Measurements from ENCODE around the gene FAM114A2. TPM values are rescaled to one million over a fixed set of nuclear protein-coding genes. Genes with fewer than 3 reads are reported as not detected.

Gene FAM114A2
- total RNA-seq, 1 experiment from 2014 or later, result 12.8 TPM

- DNase-seq, result no peak
- H2BK120ac ChIP-seq (ENCODE audit: low read depth, low read length, poor library complexity, severe bottlenecking), result no peak overlapping the region
- no peak for TF ChIP-seq CTCF (conservative IDR thresholded peaks at IDR 0.05)
- H3K14ac ChIP-seq (ENCODE audit: insufficient read depth, low read length), result no peak overlapping the region
- H3K4me2 ChIP-seq (ENCODE audit: insufficient read depth, insufficient read length, low read length), result no peak overlapping the region
- H2BK15ac ChIP-seq (ENCODE audit: low read depth, low read length), result no peak overlapping the region
- H3K9ac ChIP-seq (ENCODE audit: extremely low read depth, insufficient read length, low read length), result no peak overlapping the region
- no peaks in the 10 kb centered on the region for H3K9me3 ChIP-seq (ENCODE audit: control insufficient read depth, low read depth, low read length)
- H3K23ac ChIP-seq (ENCODE audit: insufficient read length, low read depth, low read length), result no peak overlapping the region
- no peaks in the 10 kb centered on the region for H3K23me2 ChIP-seq (ENCODE audit: insufficient read length, low read depth, low read length, poor library complexity, severe bottlenecking)
- no peak overlapping the region for H2AK5ac ChIP-seq (ENCODE audit: insufficient read length, low read length)
- Mint-ChIP-seq H3K4me3 (no peak overlapping the region), H3K4me1 (peaks cover 45 to 51% of the 10 kb centered on the region in 2 experiments), H3K27me3 (ENCODE audit: low read depth) (peaks cover 54% of the 10 kb centered on the region), H3K36me3 (ENCODE audit: insufficient read depth in 1 of 3, low read depth in 3 of 3) (no peaks in the 10 kb centered on the region), H3K27ac (no peak overlapping the region), H3K9me3 (no peaks in the 10 kb centered on the region)
- no peak overlapping the region for H3K4ac ChIP-seq (ENCODE audit: low read depth, low read length)
- no peak overlapping the region for H3K56ac ChIP-seq (ENCODE audit: insufficient read length, low read depth, low read length)
- no peak overlapping the region for H3T11ph ChIP-seq (ENCODE audit: low read length)
- no peaks in the 10 kb centered on the region; the same call in 1 of the 2 replicates for H3K4me1 ChIP-seq (ENCODE audit: insufficient read depth, low read length)
- no peak overlapping the region for H2AFZ ChIP-seq (ENCODE audit: low read length)
- H3K27me3 ChIP-seq (ENCODE audit: insufficient read depth, low read length), result no peaks in the 10 kb centered on the region
- no peak overlapping the region for H3K18ac ChIP-seq (ENCODE audit: insufficient read length, low read depth, low read length)
- H2BK5ac ChIP-seq (ENCODE audit: insufficient read length, low read length), result no peak overlapping the region
- H4K5ac ChIP-seq (ENCODE audit: insufficient read length, low read depth, low read length), result no peak overlapping the region
- H4K20me1 ChIP-seq (ENCODE audit: control insufficient read depth, insufficient read depth, insufficient read length), result no peaks in the 10 kb centered on the region
- no peak overlapping the region for H2BK20ac ChIP-seq (ENCODE audit: low read depth, low read length, poor library complexity, severe bottlenecking)
- no peak overlapping the region for H2BK12ac ChIP-seq (ENCODE audit: insufficient read length, low read depth, low read length)
- no peak overlapping the region for H3K27ac ChIP-seq (ENCODE audit: insufficient read length, low read depth, low read length)
- no peak overlapping the region for H4K8ac ChIP-seq (replicated peaks; ENCODE audit: insufficient read length, low read depth, low read length)
- no CpG with 5 or more reads among the region's 5 CpGs for WGBS (ENCODE audit: extremely low coverage, insufficient read length, low lambda C conversion rate)
- H3K79me1 ChIP-seq (ENCODE audit: insufficient read depth, low read depth, low read length, poor library complexity, severe bottlenecking), result no peaks in the 10 kb centered on the region
- no peaks in the 10 kb centered on the region for H3K79me2 ChIP-seq (ENCODE audit: insufficient read depth, low read length)
- H4K91ac ChIP-seq (ENCODE audit: insufficient read length, low read depth, low read length), result no peak overlapping the region
Observed at GRCh38 chr5:154084062-154084639, 45.4 kb upstream of the FAM114A2 start.

All from H9 (cell line).